Coronary artery (tissue), 2 donors: Measurements from ENCODE around the gene RERE.

Experiments used
- DNase-seq: peaks from one replicate; pipeline ENCODE4 v3.0.0-alpha.2; 2017; ENCODE audit warnings: low spot score
- H3K27ac ChIP-seq, 2 donors: fragments of 200-600 bp; sonication (generic); one replicate each; pipeline ENCODE4 v1.5.1; 2016 to 2019
- H3K4me3 ChIP-seq: fragments of 200-600 bp; sonication (generic); 2 replicates; pipeline ENCODE4 v1.5.1; 2016; ENCODE audit warnings: mild to moderate bottlenecking, moderate library complexity
- TF ChIP-seq, protein P1 (sequence below): fragments of 200-600 bp; sonication (generic); IDR thresholded peaks from one replicate; pipeline ENCODE4 v1.5.1; 2019; ENCODE audit warnings: antibody characterized with exemption

RERE gene

DNA sequence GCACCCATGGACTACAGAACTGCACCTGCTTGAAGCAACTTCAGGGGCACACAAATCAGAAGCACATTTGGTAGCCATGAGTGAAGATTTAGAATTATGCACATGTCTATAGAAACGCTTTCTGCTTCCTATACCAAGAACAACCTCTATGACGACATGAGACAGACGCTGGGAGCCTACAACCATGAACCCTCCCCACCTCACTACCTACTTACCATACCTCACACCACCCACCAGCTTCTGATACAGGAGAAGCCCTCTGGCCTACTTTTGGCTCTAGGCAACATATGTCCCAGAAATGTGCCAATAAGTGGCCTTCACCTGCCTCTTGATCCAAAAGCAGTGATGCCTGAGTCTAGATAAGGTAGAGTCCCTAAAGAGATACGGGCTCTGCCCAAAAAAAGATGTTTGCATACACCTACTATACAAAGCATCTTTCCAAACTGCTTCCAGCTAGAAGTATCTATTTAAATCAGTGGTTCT, 441.0 kb downstream of the RERE start:
- DNase-seq: peak; percentile 45
- TF ChIP-seq, protein P1, sequence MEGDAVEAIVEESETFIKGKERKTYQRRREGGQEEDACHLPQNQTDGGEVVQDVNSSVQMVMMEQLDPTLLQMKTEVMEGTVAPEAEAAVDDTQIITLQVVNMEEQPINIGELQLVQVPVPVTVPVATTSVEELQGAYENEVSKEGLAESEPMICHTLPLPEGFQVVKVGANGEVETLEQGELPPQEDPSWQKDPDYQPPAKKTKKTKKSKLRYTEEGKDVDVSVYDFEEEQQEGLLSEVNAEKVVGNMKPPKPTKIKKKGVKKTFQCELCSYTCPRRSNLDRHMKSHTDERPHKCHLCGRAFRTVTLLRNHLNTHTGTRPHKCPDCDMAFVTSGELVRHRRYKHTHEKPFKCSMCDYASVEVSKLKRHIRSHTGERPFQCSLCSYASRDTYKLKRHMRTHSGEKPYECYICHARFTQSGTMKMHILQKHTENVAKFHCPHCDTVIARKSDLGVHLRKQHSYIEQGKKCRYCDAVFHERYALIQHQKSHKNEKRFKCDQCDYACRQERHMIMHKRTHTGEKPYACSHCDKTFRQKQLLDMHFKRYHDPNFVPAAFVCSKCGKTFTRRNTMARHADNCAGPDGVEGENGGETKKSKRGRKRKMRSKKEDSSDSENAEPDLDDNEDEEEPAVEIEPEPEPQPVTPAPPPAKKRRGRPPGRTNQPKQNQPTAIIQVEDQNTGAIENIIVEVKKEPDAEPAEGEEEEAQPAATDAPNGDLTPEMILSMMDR: no peak
- no peak overlapping the region for H3K27ac ChIP-seq
- no peak overlapping the region for H3K4me3 ChIP-seq

DNA sequence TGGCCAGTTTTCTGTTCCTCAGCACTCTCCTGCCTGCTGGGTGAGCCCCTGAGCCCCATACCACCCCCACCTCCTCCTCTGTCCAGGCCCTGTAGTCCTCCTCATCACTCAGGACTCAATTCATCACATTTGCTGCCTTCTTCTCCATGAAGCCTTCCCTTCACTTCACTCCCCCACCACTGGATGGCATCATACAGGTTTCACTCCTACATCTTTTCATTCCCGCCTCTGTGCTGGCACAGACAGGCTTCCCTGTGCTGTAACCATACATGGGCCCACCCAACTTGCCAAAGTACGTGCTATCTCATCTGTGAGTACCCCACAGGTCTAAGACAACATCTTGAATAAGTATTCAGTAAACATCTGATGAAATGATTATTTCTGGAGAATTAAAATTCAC, 442.6 kb downstream of the RERE start:
- DNase-seq: peak; percentile 72
- H3K27ac ChIP-seq: peak overlapping the region; percentile 75 to 84
- TF ChIP-seq, protein P1: no peak
- H3K4me3 ChIP-seq: no peak overlapping the region

DNA sequence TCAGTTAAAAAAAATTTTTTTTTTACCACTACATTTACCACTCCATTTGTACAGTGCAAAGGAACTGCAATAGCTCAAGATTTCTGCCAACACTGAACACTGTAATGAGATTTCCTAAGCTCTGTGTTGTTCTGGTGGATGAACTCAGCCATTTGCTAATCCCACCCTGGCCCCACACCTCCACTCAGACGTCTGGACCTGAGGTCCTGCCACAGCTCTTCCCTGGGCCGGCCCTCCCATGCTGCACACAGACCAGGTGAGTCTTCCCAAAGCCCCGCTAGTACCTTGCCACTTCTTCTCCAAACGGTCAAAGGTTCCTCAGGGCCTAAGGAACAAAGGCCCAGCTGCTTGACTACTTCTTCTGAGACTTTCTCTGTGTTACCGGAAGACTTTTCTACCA, 443.1 kb downstream of the RERE start:
- TF ChIP-seq, protein P1: no peak
- peak overlapping the region; percentile 33 for H3K4me3 ChIP-seq
- H3K27ac ChIP-seq: peak overlapping the region; percentile 75 to 84
- DNase-seq: peak; percentile 79

DNA sequence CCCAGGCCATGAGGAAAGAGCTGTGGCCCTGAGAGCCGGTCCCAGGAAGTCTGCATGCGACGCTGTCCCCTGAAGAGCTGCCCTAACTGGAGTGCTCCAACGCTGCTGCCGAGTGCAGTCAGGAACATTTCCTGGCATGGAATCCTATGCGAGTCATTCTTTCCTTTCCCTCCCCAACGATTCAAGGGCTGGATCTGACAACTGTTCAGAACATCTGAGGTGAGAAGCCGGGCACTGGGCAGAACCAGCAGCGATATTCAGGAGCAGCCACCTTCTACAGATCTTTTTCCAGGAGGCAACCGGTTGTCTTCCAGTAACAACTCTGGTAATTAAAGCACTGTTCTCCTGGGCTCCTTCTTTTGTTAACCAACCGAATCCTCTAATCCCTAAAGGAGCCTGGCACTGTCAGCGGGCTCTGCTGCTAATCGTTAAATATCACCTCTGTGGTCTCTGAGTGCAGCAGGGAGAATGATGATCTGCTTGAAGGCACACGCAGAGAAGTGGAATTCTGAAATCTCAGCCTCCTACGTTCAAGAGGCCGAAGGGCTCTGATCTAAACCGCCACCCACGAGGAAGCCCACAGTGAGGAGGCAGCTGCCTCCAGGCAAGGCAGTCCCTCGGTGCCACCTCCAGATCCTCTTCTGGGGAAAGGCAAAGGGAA, 443.7 kb downstream of the RERE start:
- peak; percentile 92 for DNase-seq
- Histone ChIP-seq H3K27ac (peak overlapping the region; percentile 75 to 84), H3K4me3 (peak overlapping the region; percentile 33)
- TF ChIP-seq, protein P1: no peak

DNA sequence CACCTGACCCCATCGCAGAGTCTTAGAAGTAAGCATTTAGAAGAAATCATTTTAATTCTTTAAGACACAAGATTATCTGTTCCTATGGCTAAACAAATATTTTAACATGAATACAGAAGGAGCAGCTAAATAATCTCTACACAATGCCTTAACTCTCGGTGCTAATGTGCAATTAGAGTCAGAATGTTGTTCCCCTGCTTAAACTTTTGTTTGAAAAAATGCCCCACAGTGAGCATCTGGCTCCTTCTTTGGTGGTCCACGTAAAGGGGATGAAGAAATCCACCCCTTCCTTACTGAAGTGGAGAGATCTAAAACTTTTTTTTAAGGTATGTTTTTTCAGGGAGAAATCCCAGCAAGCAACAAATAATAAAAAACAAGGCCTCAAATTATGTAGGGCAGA, 444.3 kb downstream of the RERE start:
- Histone ChIP-seq H3K4me3 (peak overlapping the region; percentile 33), H3K27ac (peak overlapping the region; percentile 75 to 84)
- TF ChIP-seq, protein P1: no peak
- DNase-seq: no peak

DNA sequence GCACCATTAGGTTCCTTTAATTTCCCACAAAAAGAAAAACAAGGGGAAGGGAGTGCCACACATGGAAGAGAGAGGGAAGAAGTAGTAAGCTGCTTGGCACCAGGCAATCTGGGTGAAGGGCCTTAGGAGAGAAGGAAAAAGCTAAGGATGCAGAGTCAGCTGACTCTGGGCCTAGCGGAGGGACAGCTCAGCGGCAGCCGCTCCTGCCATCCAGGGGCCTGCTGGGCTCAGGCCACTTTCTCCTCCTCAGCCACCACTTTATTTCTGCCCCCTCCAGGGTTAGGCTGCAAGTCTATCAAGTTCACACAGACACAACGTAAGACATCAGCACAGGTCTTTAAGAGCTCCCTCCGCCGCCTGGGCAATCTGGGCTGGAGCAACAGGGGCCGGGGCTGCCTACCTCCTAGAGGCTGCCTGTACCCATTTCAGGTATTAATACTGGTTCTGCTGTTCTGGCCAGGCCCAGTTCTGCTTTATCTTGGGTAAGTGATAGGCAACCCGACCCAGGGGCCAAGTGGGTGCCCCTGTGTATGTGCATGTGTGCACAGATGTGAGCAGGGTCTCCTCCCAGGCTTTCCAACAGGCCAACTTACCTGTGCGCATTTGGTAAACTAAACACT, 446.0 kb downstream of the RERE start:
- TF ChIP-seq, protein P1: no peak
- no peak for DNase-seq
- peak overlapping the region; percentile 75 to 84 for H3K27ac ChIP-seq
- peak overlapping the region; percentile 55 for H3K4me3 ChIP-seq

DNA sequence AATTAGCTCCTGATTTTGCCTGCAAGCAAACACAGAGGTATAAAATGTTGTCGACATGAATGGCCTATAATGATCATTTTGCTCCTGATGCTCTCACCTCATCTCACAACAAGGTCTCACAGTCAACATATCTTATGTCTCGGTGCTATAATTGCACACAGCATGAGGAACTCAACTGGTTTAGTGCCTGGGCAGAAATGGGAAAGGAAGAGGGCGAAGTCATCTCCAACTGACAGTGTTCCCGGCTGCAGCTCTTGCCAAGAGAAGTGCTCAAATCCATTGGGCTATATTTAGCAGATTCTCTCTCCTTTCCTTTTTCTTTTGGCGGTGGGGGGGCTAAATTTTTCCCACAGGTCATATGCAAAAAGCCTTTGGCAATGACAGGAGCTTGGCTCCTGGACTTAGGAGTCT, 446.5 kb downstream of the RERE start:
- TF ChIP-seq, protein P1: no peak
- H3K4me3 ChIP-seq: peak overlapping the region; percentile 55
- no peak for DNase-seq
- H3K27ac ChIP-seq: peak overlapping the region; percentile 75 to 84
